ENCODE data around the gene OR2L13. TPM values are rescaled to one million over a fixed set of nuclear protein-coding genes. Genes with fewer than 3 reads are reported as not detected.

The OR2L13 gene, protein sequence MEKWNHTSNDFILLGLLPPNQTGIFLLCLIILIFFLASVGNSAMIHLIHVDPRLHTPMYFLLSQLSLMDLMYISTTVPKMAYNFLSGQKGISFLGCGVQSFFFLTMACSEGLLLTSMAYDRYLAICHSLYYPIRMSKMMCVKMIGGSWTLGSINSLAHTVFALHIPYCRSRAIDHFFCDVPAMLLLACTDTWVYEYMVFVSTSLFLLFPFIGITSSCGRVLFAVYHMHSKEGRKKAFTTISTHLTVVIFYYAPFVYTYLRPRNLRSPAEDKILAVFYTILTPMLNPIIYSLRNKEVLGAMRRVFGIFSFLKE
- total RNA-seq = not detected
- long read RNA-seq = 0 reads

GRCh38 chr1:248094884-248095283 is at the start of gene OR2L13:
Gene OR2L13 (plus strand): TSS chr1:248095184. CDS start chr1:248099376, 4,192 bp downstream.
- DNase-seq = no peak
- intact Hi-C loops (cut with DNase I) = no loop called here
- H3K27me3 ChIP-seq (ENCODE audit: low read depth) = no peaks in the 10 kb centered on the region
- no peak within 1 kb of the TSS for H3K4me3 ChIP-seq
- H3K4me1 ChIP-seq = no peaks in the 10 kb centered on the region
- no peak for TF ChIP-seq CTCF (IDR thresholded peaks at IDR 0.05)
- H3K9me3 ChIP-seq = no peaks in the 10 kb centered on the region
- ATAC-seq = no peak
- no peak within 1 kb of the TSS for H3K27ac ChIP-seq
- no peaks in the 10 kb centered on the region for H3K36me3 ChIP-seq

- H3K4me3 ChIP-seq = no peak overlapping the region
- H3K27ac ChIP-seq = no peak overlapping the region
- no peaks in the 10 kb centered on the region for H3K4me1 ChIP-seq
- H3K9me3 ChIP-seq = no peaks in the 10 kb centered on the region
- H3K27me3 ChIP-seq (ENCODE audit: low read depth) = no peaks in the 10 kb centered on the region
- intact Hi-C loops (cut with DNase I) = no loop called here
- ATAC-seq (no peak), DNase-seq (no peak)
- no peak for TF ChIP-seq CTCF (IDR thresholded peaks at IDR 0.05)
- H3K36me3 ChIP-seq = no peaks in the 10 kb centered on the region
These were observed 49.8 kb upstream of the OR2L13 start for GRCh38 chr1:248045209-248045608.

DNA sequence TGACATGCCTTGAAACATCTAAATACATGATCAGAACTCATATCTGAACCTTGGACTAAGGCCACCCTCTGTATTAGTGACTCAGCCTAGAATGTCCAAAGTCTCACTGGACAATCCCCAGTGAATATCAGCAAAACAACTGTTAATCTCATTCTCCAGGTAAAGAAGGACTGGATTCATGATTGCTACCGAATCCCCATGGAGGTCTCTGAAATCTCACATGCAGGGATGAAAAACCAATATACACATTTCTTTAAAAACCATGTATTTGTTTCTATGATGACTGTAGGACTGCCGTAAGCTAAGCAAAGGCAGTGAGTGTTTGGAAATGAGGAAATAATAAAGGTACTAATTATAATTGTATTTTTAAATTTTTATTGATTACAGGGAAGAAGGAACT is 48.4 kb upstream of the OR2L13 start, which contains the start of gene OR2L3:
Gene OR2L3 (plus strand): TSS at position 301 of the 400 bp plus-strand sequence. CDS start 13,846 bp downstream, outside the sequence.
- Histone ChIP-seq H3K9me3 (no peaks in the 10 kb centered on the region), H3K4me3 (no peak within 1 kb of the TSS), H3K27me3 (ENCODE audit: low read depth) (no peaks in the 10 kb centered on the region), H3K36me3 (no peaks in the 10 kb centered on the region), H3K27ac (no peak within 1 kb of the TSS), H3K4me1 (no peaks in the 10 kb centered on the region)
- TF ChIP-seq CTCF (IDR thresholded peaks at IDR 0.05) = no peak
- ATAC-seq (no peak), DNase-seq (no peak)
- intact Hi-C loops (cut with DNase I) = no loop called here

DNA sequence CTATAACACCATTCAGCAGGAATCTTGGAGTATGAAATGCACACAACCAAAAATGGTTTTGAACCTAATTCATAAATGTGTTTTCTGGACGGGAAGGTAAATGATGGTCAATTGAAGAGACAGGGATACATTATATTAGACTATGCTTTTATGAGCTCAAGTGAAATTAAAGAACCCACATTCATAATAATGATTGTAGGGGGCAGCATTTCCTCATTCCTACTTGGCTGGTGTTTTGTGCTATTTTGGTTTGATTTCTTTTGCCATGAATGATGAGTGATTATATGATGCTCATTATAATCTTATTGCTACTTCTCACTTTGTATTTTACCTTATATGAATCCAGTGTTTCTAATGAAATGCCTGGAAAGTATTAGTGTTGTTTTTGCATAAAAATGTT is 48.0 kb upstream of the OR2L13 start:
- Histone ChIP-seq H3K4me3 (no peak overlapping the region), H3K9me3 (no peaks in the 10 kb centered on the region), H3K27me3 (ENCODE audit: low read depth) (no peaks in the 10 kb centered on the region), H3K4me1 (no peaks in the 10 kb centered on the region), H3K36me3 (no peaks in the 10 kb centered on the region), H3K27ac (no peak overlapping the region)
- no peak for ATAC-seq
- no peak for TF ChIP-seq CTCF (IDR thresholded peaks at IDR 0.05)
- intact Hi-C loops (cut with DNase I) = no loop called here
- no peak for DNase-seq

DNA sequence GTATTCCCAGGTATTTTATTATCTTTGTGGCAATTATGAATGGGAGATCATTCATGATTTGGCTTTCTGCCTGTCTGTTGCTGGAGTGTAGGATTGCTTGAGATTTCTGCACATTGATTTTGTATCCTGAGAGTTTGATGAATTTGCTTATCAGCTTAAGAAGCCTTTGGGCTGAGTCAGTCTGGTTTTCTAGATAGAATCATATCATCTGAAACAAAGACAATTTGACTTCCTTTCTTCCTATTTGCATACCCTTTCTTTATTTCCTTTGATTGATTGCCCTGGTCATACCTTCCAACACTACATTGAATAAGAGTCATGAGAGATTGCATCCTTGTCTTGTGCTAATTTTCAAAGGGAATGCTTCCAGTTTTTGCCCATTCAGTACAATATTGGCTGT is 40.3 kb upstream of the OR2L13 start:
- Histone ChIP-seq H3K27ac (no peak overlapping the region), H3K36me3 (no peaks in the 10 kb centered on the region), H3K27me3 (ENCODE audit: low read depth) (no peaks in the 10 kb centered on the region), H3K9me3 (no peaks in the 10 kb centered on the region), H3K4me1 (no peaks in the 10 kb centered on the region), H3K4me3 (no peak overlapping the region)
- intact Hi-C loops (cut with DNase I) = no loop called here
- ATAC-seq (no peak), DNase-seq (no peak)
- TF ChIP-seq CTCF (IDR thresholded peaks at IDR 0.05) = no peak

Data from lower lobe of right lung (tissue), 2 donors.